Stimulated activated effector memory CD8-positive, alpha-beta T cell treated with anti-CD3 and anti-CD28 coated beads, Interleukin-12 subunit alpha, Interleukin-12 subunit beta, amount 100 ng/mL, for 72 hours (primary cell): ENCODE data around the gene PALD1.
A peak's percentile ranks its signal among the peaks of the same experiment; 100 is the strongest.
"Not testable (repeated sequence)": the region's sequence is repeated elsewhere in the genome, so short reads cannot be mapped to it uniquely, and the experiment has no call there.

ENCODE experiments used
- ATAC-seq: fragments of 150-1000 bp; cut with Tn5 transposase; 2 replicates; pipeline ENCODE4 v1.10.0; 2021
- DNase-seq, 2 donors: peaks; one replicate each; pipeline ENCODE4 v3.0.0; 2021 to 2022; ENCODE audit warnings: low spot score in 2 of 2
- H3K27ac Mint-ChIP-seq: one replicate; pipeline ENCODE4 v1.8.0; 2022; ENCODE audit warnings: mild to moderate bottlenecking, mixed read lengths
- H3K36me3 Mint-ChIP-seq: one replicate; pipeline ENCODE4 v1.8.0; 2022; ENCODE audit warnings: mild to moderate bottlenecking, mixed read lengths
- H3K4me1 Mint-ChIP-seq: one replicate; pipeline ENCODE4 v1.8.0; 2022; ENCODE audit warnings: mixed read lengths
- H3K4me3 Mint-ChIP-seq: one replicate; pipeline ENCODE4 v1.8.0; 2022; ENCODE audit warnings: mild to moderate bottlenecking, mixed read lengths
- H3K9me3 Mint-ChIP-seq: one replicate; pipeline ENCODE4 v1.8.0; 2022; ENCODE audit warnings: mixed read lengths

Gene PALD1

DNA sequence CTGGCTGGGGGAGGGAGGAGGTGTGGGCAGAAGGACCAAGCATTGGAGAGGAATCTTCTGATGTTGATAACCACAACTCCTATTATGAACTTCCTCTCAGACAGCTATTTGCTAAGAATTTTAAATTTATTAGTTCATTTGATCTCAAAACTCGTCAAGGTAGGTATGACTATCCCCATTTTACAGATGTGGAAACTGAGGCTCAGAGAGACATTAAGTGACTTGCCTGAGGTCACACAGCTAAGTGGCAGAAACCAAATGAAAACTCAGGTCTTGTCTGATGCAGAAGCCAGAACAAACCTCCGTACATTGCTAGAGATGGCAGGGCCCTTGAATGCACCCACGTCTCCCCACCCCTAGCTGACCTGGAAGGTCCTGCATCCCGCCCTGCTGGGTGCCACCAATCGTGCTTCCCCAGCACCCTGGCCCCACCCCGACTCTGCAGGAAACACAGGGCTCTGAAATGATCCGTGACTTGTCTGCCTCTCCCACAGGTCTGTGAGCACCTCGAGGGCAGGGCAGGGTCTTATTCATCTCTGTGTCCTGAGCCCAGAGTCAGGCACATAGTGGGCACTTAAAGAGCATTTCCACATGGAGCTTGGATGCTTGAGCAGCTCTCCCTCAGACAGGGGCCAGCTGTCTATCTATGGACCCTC lies 5.6 kb upstream of the PALD1 start:
- ATAC-seq (no peak), DNase-seq (no peak)
- Mint-ChIP-seq H3K4me1 (peaks cover 26% of the 10 kb centered on the region), H3K36me3 (peaks cover 6% of the 10 kb centered on the region), H3K27ac (no peak overlapping the region), H3K4me3 (no peak overlapping the region), H3K9me3 (no peaks in the 10 kb centered on the region)

GRCh38 chr10:70474780-70475179 lies 3.8 kb upstream of the PALD1 start:
- Mint-ChIP-seq H3K27ac (no peak overlapping the region), H3K4me1 (peaks cover 36% of the 10 kb centered on the region), H3K36me3 (peaks cover 6% of the 10 kb centered on the region), H3K9me3 (no peaks in the 10 kb centered on the region), H3K4me3 (no peak overlapping the region)
- ATAC-seq: no peak
- DNase-seq: no peak

- Mint-ChIP-seq H3K4me1 (peaks cover 45% of the 10 kb centered on the region), H3K4me3 (no peak overlapping the region), H3K36me3 (peaks cover 6% of the 10 kb centered on the region), H3K9me3 (no peaks in the 10 kb centered on the region), H3K27ac (peak overlapping the region; percentile 14)
- ATAC-seq (peak; percentile 38), DNase-seq (no peak)
Observed at GRCh38 chr10:70475661-70476060, 2.9 kb upstream of the PALD1 start.

- Mint-ChIP-seq H3K4me3 (peak overlapping the region; percentile 74), H3K27ac (peak overlapping the region; percentile 14), H3K4me1 (peaks cover 49% of the 10 kb centered on the region), H3K9me3 (no peaks in the 10 kb centered on the region), H3K36me3 (peaks cover 6% of the 10 kb centered on the region)
- DNase-seq (no peak), ATAC-seq (peak; percentile 33)
Observed at GRCh38 chr10:70476249-70477035, 2.1 kb upstream of the PALD1 start.

- Mint-ChIP-seq H3K4me3 (peak overlapping the region; percentile 74), H3K27ac (peak overlapping the region; percentile 58), H3K36me3 (peaks cover 6% of the 10 kb centered on the region), H3K4me1 (peaks cover 51% of the 10 kb centered on the region), H3K9me3 (no peaks in the 10 kb centered on the region)
- ATAC-seq (peak; percentile 57), DNase-seq (peak in 1 of 2 donors; percentile 68)
Observed at GRCh38 chr10:70477661-70478162, 855 bp upstream of the PALD1 start.

- Mint-ChIP-seq H3K4me3 (peak overlapping the region; percentile 60), H3K4me1 (peaks cover 57% of the 10 kb centered on the region), H3K36me3 (peaks cover 9% of the 10 kb centered on the region), H3K9me3 (no peaks in the 10 kb centered on the region), H3K27ac (no peak overlapping the region)
- ATAC-seq: no peak
- DNase-seq: no peak
Observed at GRCh38 chr10:70479165-70479581, 606 bp downstream of the PALD1 start.

DNA sequence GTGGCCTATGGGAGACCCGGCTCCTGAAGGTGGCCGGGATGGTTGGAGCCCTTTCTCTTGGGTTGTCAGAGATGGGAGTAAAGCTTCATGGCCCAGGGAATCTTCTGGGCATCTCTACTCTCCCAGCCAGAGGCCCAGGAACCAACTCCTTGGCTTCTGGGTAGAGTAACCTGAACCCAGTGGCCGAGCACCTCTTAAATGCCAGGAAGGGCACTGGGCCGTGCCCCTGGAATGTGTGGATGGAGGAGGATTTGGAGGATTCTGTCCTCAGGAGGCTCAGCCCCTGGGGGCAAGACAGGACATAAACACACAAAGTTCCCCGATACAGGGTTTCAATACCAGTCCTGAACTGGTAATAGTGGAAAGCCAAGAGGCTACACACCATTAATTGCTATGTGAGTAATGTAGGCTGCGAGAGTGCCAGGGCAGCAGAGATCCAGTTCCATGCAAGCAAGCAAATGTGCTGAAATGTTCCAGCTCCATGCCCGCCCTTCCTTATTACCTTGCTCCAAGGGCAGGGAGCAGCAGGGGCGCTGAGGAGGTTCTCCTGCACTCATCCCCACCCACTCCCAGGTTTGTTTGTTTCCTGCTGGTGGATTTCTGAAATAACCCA lies 1.2 kb downstream of the PALD1 start:
- H3K27ac Mint-ChIP-seq: no peak overlapping the region
- H3K4me1 Mint-ChIP-seq: peaks cover 57% of the 10 kb centered on the region

GRCh38 chr10:70480239-70480861 lies 1.8 kb downstream of the PALD1 start:
- Mint-ChIP-seq H3K9me3 (no peaks in the 10 kb centered on the region), H3K27ac (no peak overlapping the region), H3K4me3 (peak overlapping the region; percentile 60), H3K4me1 (peaks cover 51% of the 10 kb centered on the region), H3K36me3 (peaks cover 9% of the 10 kb centered on the region)
- ATAC-seq (peak; percentile 15), DNase-seq (no peak)

More for the DNA sequence above, 1.2 kb downstream of the PALD1 start:
- no peak for DNase-seq
- peaks cover 9% of the 10 kb centered on the region for H3K36me3 Mint-ChIP-seq
- no peaks in the 10 kb centered on the region for H3K9me3 Mint-ChIP-seq
- no peak for ATAC-seq
- H3K4me3 Mint-ChIP-seq: peak overlapping the region; percentile 60

GRCh38 chr10:70481105-70481504 lies 2.5 kb downstream of the PALD1 start:
- Mint-ChIP-seq H3K4me3 (peak overlapping the region; percentile 60), H3K4me1 (peaks cover 46% of the 10 kb centered on the region)

GRCh38 chr10:70481831-70482530 lies 3.4 kb downstream of the PALD1 start:
- DNase-seq (no peak), ATAC-seq (no peak)
- H3K9me3 Mint-ChIP-seq: no peaks in the 10 kb centered on the region
- no peak overlapping the region for H3K4me3 Mint-ChIP-seq
- H3K36me3 Mint-ChIP-seq: peaks cover 9% of the 10 kb centered on the region
- peaks cover 37% of the 10 kb centered on the region for H3K4me1 Mint-ChIP-seq
- no peak overlapping the region for H3K27ac Mint-ChIP-seq

More at GRCh38 chr10:70481105-70481504, 2.5 kb downstream of the PALD1 start:
- peaks cover 9% of the 10 kb centered on the region for H3K36me3 Mint-ChIP-seq
- H3K27ac Mint-ChIP-seq: no peak overlapping the region
- ATAC-seq (no peak), DNase-seq (no peak)
- H3K9me3 Mint-ChIP-seq: no peaks in the 10 kb centered on the region

- peaks cover 28% of the 10 kb centered on the region for H3K4me1 Mint-ChIP-seq
- H3K9me3 Mint-ChIP-seq: no peaks in the 10 kb centered on the region
- no peak overlapping the region for H3K4me3 Mint-ChIP-seq
- H3K27ac Mint-ChIP-seq: peak overlapping the region; percentile 33
- ATAC-seq (no peak), DNase-seq (no peak)
- peaks cover 4% of the 10 kb centered on the region for H3K36me3 Mint-ChIP-seq
Observed at GRCh38 chr10:70482982-70483760, 4.6 kb downstream of the PALD1 start.

GRCh38 chr10:70483872-70484271 lies 5.3 kb downstream of the PALD1 start:
- H3K36me3 Mint-ChIP-seq, H3K9me3 Mint-ChIP-seq, ATAC-seq, DNase-seq, H3K27ac Mint-ChIP-seq, H3K4me3 Mint-ChIP-seq: not testable (repeated sequence)
- peaks cover 28% of the 10 kb centered on the region for H3K4me1 Mint-ChIP-seq

GRCh38 chr10:70487824-70488223 lies 9.3 kb downstream of the PALD1 start:
- DNase-seq (no peak), ATAC-seq (no peak)
- Mint-ChIP-seq H3K27ac (no peak overlapping the region), H3K4me3 (no peak overlapping the region), H3K4me1 (peaks cover 5% of the 10 kb centered on the region), H3K36me3 (peaks cover 4% of the 10 kb centered on the region), H3K9me3 (no peaks in the 10 kb centered on the region)

DNA sequence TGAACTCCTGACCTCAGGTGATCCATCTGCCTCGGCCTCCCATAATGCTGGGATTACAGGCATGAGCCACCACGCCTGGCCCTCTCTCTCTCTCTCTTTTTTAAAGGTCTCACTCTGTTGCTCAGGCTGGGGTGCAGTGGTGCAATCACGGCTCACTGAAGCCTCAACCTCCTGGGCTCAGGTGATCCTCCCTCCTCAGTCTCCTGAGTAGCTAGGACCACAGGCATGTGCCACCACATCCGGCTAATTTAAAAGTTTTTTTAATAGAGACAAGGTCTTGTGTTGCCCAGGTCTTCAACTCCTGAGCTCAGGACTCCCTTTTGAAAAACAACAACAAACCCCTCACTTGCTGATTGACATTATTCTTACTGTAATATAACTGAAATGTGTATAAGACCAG lies 11.6 kb downstream of the PALD1 start:
- Mint-ChIP-seq H3K27ac (no peak overlapping the region), H3K36me3 (no peaks in the 10 kb centered on the region), H3K4me1 (peaks cover 22% of the 10 kb centered on the region), H3K4me3 (no peak overlapping the region), H3K9me3 (no peaks in the 10 kb centered on the region)
- DNase-seq (no peak), ATAC-seq (no peak)
